GM12874 (cell line): ENCODE measurements around the gene TNFRSF6B.

ENCODE experiments used
- CTCF ChIP-seq: IDR thresholded peaks from 2 replicates; pipeline ENCODE4 v1.5.1; 2011; ENCODE audit warnings: low read depth, mild to moderate bottlenecking, control low read depth, low read length, moderate library complexity; ENCODE audit not compliant: insufficient read depth

TNFRSF6B gene

GRCh38 chr20:63696628-63697356, at the start of gene TNFRSF6B:
Gene TNFRSF6B, plus strand, starts transcription at chr20:63696652. Its CDS starts 116 bp downstream, at chr20:63696768.
- TF ChIP-seq CTCF = no peak

GRCh38 chr20:63648190-63648589, 48.3 kb upstream of the TNFRSF6B start:
- no peak for TF ChIP-seq CTCF

GRCh38 chr20:63648895-63649589, 47.4 kb upstream of the TNFRSF6B start:
- no peak for TF ChIP-seq CTCF

DNA sequence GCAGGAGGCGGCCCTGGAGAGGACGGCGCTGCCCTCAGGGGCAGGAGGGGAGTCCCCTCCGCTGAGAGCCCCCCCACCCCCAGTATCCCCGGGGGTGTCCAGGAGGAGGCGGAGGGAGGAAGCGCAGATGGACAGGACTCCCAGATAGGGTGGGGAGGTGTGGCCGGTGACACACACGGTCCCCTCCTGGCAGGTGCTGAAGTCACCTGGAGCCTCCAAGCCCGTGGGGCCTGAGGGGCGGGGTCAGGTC, 44.6 kb upstream of the TNFRSF6B start:
- TF ChIP-seq CTCF = no peak

DNA sequence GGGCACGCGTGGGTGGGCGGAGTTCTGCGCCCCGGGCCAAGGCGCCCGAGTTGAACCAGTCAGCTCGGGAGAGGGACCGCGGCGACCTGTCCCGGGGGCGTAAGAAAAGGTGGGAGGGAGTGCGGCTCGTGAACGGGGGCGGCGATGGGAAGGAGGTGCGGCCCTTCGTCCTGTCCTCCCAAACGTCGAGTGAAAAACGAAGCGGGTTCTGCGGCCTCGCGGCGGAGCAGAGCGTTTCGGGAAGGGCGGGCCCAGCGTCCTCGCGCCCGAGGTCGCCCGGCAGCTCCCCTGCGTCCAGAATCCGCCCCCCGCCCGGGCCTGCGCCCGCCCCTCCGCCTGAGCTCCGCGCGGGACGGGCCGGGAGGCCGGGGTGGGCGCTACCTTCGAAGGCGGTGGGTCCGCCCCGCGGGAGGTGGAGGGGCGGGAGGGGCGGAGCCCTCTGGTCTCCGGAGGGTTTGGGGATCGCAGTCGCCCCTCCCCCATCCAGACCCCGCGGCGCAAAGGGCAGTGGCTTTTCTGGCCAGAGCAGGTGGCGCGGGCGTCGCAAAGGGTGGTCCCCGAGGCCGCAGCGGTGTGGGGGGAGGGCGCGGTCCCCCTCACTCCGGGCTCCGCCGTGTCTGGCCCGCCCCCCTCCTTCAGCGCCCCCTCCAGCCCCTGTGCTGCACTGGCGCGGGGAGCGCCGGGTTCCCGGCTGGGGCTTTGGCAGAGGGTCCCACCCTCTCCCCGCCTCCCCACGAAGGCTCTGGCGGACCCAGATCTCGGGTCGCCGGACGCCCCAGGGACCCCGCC, 44.1 kb upstream of the TNFRSF6B start:
- TF ChIP-seq CTCF = no peak

DNA sequence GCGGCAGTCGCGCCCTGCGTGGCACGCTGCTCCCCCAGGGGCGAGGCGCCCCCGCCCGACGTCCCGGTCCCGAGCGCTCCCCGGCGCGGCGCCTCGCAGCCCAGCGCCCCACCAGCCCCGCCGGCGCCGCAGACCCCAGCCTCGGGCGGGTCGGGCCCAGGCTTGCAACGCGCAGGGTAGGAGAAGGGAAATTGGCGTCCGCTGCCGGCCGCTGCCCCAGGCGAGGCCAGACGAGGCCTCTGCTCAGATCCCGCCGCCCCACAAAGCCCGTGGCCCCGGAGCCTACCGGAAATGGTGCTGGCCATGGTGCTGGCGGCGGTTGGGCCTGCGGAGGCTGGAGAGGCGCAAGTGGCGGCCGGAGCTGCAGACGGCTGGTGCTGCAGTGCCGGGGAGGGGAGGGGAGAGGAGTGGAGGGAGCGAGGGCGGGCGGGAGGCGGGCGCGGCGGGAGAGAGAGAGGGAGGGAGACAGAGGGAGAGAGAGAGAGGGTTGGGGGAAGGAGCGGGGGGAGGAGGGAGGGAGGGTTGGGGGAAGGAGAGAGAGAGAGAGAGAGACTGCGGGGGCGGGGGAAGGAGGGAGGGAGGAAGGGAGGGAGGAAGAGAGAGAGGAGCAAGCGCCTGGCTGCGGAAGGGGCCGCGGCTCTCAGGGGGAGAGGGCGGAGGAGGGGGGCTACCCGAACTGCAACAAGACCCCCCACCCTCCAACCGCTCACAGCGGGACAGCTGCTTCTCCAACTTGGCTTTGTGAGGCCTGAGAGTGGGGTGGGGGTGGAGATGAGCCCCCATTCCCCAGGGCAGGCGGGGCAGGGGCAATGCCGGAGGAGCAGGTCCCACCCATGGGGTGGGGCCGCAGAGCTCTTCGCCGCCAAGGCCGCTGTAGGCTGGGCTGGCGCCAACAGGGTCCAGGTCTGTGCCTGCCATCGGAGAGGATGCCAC, 43.1 kb upstream of the TNFRSF6B start, which contains the start of gene STMN3:
TSS of gene STMN3 (minus strand) at position 384 of the 933 bp plus-strand sequence. CDS start at position 305, 79 bp downstream.
- no peak for TF ChIP-seq CTCF
